ENCODE results near the gene KLF13.

GRCh38 chr15:31333119-31333518, 6.5 kb downstream of the KLF13 start:
- TF ChIP-seq CTCF (conservative IDR thresholded peaks at IDR 0.05; ENCODE audit: low read depth, low read length) (no peak), EZH2 (IDR thresholded peaks at IDR 0.05; ENCODE audit: borderline replicate concordance, low read depth, low read length, poor library complexity, severe bottlenecking) (no peak)
